ENCODE measurements around the gene TGFBRAP1. TPM values are rescaled to one million over a fixed set of nuclear protein-coding genes. Genes with fewer than 3 reads are reported as not detected.

The TGFBRAP1 gene
- total RNA-seq, 4 donors from 2014 or later, result 17.7 to 29.0 (median 26.2) TPM

GRCh38 chr2:105371810-105372209, 42.3 kb upstream of the TGFBRAP1 start:
- Histone ChIP-seq H3K9me3 (no peaks in the 10 kb centered on the region), H3K27ac (peak overlapping the region in 2 of 4 donors; percentile 24 to 44), H3K27me3 (no peaks in the 10 kb centered on the region), H3K4me3 (no peak overlapping the region), H3K36me3 (peaks cover 0 to 52% (median 0%) of the 10 kb centered on the region in 3 donors), H3K4me1 (peaks cover 0 to 42% (median 0%) of the 10 kb centered on the region in 4 donors)
- no peak for TF ChIP-seq POLR2A (IDR thresholded peaks at IDR 0.05)
- no peak for TF ChIP-seq CTCF (IDR thresholded peaks at IDR 0.05)
- DNase-seq, result no peak

GRCh38 chr2:105371156-105371555, 41.6 kb upstream of the TGFBRAP1 start:
- H3K4me1 ChIP-seq, result peaks cover 0 to 42% (median 0%) of the 10 kb centered on the region in 4 donors
- TF ChIP-seq CTCF (IDR thresholded peaks at IDR 0.05) (no peak), POLR2A (IDR thresholded peaks at IDR 0.05) (no peak)
- H3K36me3 ChIP-seq, result peaks cover 0 to 57% (median 0%) of the 10 kb centered on the region in 3 donors
- no peak for DNase-seq
- peak overlapping the region in 1 of 4 donors; percentile 44 for H3K27ac ChIP-seq
- H3K4me3 ChIP-seq, result no peak overlapping the region
- H3K9me3 ChIP-seq, result no peaks in the 10 kb centered on the region
- H3K27me3 ChIP-seq, result no peaks in the 10 kb centered on the region

GRCh38 chr2:105369777-105370690, 40.5 kb upstream of the TGFBRAP1 start:
- Histone ChIP-seq H3K4me1 (peaks cover 0 to 37% (median 0%) of the 10 kb centered on the region in 4 donors), H3K27me3 (no peaks in the 10 kb centered on the region), H3K9me3 (no peaks in the 10 kb centered on the region), H3K36me3 (peaks cover 0 to 62% (median 0%) of the 10 kb centered on the region in 3 donors), H3K27ac (peak overlapping the region in 2 of 4 donors; percentile 10 to 44), H3K4me3 (no peak overlapping the region)
- no peak for TF ChIP-seq POLR2A (IDR thresholded peaks at IDR 0.05)
- peak; percentile 80 to 98 (median 94) for TF ChIP-seq CTCF (IDR thresholded peaks at IDR 0.05)
- DNase-seq, result peak; percentile 83 to 95 (median 92)

- Histone ChIP-seq H3K27ac (no peak overlapping the region), H3K9me3 (no peaks in the 10 kb centered on the region), H3K4me1 (peaks cover 0 to 29% (median 0%) of the 10 kb centered on the region in 4 donors), H3K4me3 (no peak overlapping the region), H3K36me3 (peaks cover 0 to 74% (median 0%) of the 10 kb centered on the region in 3 donors), H3K27me3 (no peaks in the 10 kb centered on the region)
- DNase-seq, result no peak
- TF ChIP-seq POLR2A (IDR thresholded peaks at IDR 0.05) (no peak), CTCF (IDR thresholded peaks at IDR 0.05) (no peak)
Measured at GRCh38 chr2:105368759-105369408, 39.3 kb upstream of the TGFBRAP1 start.

- peaks cover 0 to 82% (median 0%) of the 10 kb centered on the region in 3 donors for H3K36me3 ChIP-seq
- DNase-seq, result no peak
- H3K9me3 ChIP-seq, result no peaks in the 10 kb centered on the region
- TF ChIP-seq POLR2A (IDR thresholded peaks at IDR 0.05) (no peak), CTCF (IDR thresholded peaks at IDR 0.05) (no peak)
- H3K4me1 ChIP-seq, result peaks cover 0 to 20% (median 0%) of the 10 kb centered on the region in 4 donors
- H3K27ac ChIP-seq, result no peak overlapping the region
- H3K27me3 ChIP-seq, result no peaks in the 10 kb centered on the region
- H3K4me3 ChIP-seq, result no peak overlapping the region
Measured at GRCh38 chr2:105365206-105365605, 35.7 kb upstream of the TGFBRAP1 start.

All from Peyer's patch (tissue), 4 donors.